GM23338 (cell line): Measurements from ENCODE around the gene DNAJA3. TPM values are rescaled to one million over a fixed set of nuclear protein-coding genes. Genes with fewer than 3 reads are reported as not detected.

Experiments
- ATAC-seq: fragments of 200-7000 bp; cut with Tn5 transposase; 3 replicates; pipeline ENCODE4 v1.9.1; 2020
- DNase-seq: peaks from one replicate; pipeline ENCODE4 v3.0.0-alpha.2; 2015; ENCODE audit warnings: low spot score
- H2AFZ ChIP-seq: fragments of 200-600 bp; sonication (generic); 2 replicates; pipeline ENCODE4 v1.8.0; 2016; ENCODE audit warnings: antibody characterized with exemption, mild to moderate bottlenecking, moderate library complexity
- H3F3A ChIP-seq: fragments of 200-600 bp; sonication (generic); replicated peaks from 2 replicates; pipeline ENCODE4 v1.8.0; 2017; ENCODE audit warnings: antibody characterized with exemption, mixed run types, low read depth
- H3K27ac ChIP-seq: fragments of 200-600 bp; sonication (generic); 2 replicates; pipeline ENCODE4 v1.6.1; 2016; ENCODE audit warnings: low read depth
- H3K27me3 ChIP-seq: fragments of 200-600 bp; sonication (generic); 2 replicates; pipeline ENCODE4 v1.8.0; 2016; ENCODE audit warnings: mild to moderate bottlenecking, mixed run types, moderate library complexity; ENCODE audit not compliant: insufficient read depth
- H3K36me3 ChIP-seq: fragments of 200-600 bp; sonication (generic); 2 replicates; pipeline ENCODE4 v1.8.0; 2016; ENCODE audit warnings: mild to moderate bottlenecking; ENCODE audit not compliant: insufficient read depth
- H3K4me1 ChIP-seq: fragments of 200-600 bp; sonication (generic); 2 replicates; pipeline ENCODE4 v1.8.0; 2016; ENCODE audit warnings: mild to moderate bottlenecking, moderate library complexity; ENCODE audit not compliant: insufficient read depth
- H3K4me2 ChIP-seq: fragments of 200-600 bp; sonication (generic); 2 replicates; pipeline ENCODE4 v1.7.1; 2017; ENCODE audit warnings: mixed run types
- H3K4me3 ChIP-seq: fragments of 200-600 bp; sonication (generic); 2 replicates; pipeline ENCODE4 v1.6.1; 2016; ENCODE audit warnings: mixed run types
- H3K79me2 ChIP-seq: fragments of 200-600 bp; sonication (generic); replicated peaks from 2 replicates; pipeline ENCODE4 v1.8.0; 2017; ENCODE audit warnings: mild to moderate bottlenecking; ENCODE audit not compliant: insufficient read depth
- H3K9me2 ChIP-seq: fragments of 200-600 bp; sonication (generic); 2 replicates; pipeline ENCODE4 v1.8.0; 2017; ENCODE audit not compliant: insufficient read depth
- H4K20me1 ChIP-seq: fragments of 200-600 bp; sonication (generic); replicated peaks from 2 replicates; pipeline ENCODE4 v1.8.0; 2017; ENCODE audit warnings: mild to moderate bottlenecking; ENCODE audit not compliant: insufficient read depth
- H3K27ac Mint-ChIP-seq: 2 replicates; pipeline ENCODE4 v1.8.0; 2020; ENCODE audit warnings: inconsistent platforms, mild to moderate bottlenecking, moderate library complexity, mixed read lengths
- H3K27me3 Mint-ChIP-seq: 3 replicates; pipeline ENCODE4 v1.8.0; 2022; ENCODE audit warnings: low read depth, mild to moderate bottlenecking, moderate library complexity, mixed read lengths, inconsistent platforms; ENCODE audit not compliant: insufficient read depth, poor library complexity
- H3K36me3 Mint-ChIP-seq: 3 replicates; pipeline ENCODE4 v1.8.0; 2021; ENCODE audit warnings: low read depth, mild to moderate bottlenecking, inconsistent platforms, moderate library complexity, mixed read lengths
- H3K4me1 Mint-ChIP-seq: 3 replicates; pipeline ENCODE4 v1.8.0; 2020; ENCODE audit warnings: mild to moderate bottlenecking, inconsistent platforms, mixed read lengths
- H3K4me3 Mint-ChIP-seq: 3 replicates; pipeline ENCODE4 v1.8.0; 2021; ENCODE audit warnings: moderate library complexity, mild to moderate bottlenecking, inconsistent platforms, mixed read lengths
- H3K9me3 Mint-ChIP-seq: 3 replicates; pipeline ENCODE4 v1.8.0; 2020; ENCODE audit warnings: moderate library complexity, mild to moderate bottlenecking, inconsistent platforms, mixed read lengths
- EZH2 ChIP-seq: fragments of 200-600 bp; sonication (generic); IDR thresholded peaks from one replicate; pipeline ENCODE4 v1.8.0; 2017; ENCODE audit warnings: antibody characterized with exemption, mild to moderate bottlenecking, low read depth; ENCODE audit not compliant: unreplicated experiment
- NANOG ChIP-seq: IDR thresholded peaks from 2 replicates; pipeline ENCODE4 v1.6.1; 2016; ENCODE audit warnings: antibody characterized with exemption, borderline replicate concordance
- POLR2AphosphoS5 ChIP-seq: IDR thresholded peaks from 2 replicates; pipeline ENCODE4 v1.6.1; 2016; ENCODE audit warnings: antibody characterized with exemption, low read depth
- ZNF114 ChIP-seq: fragments of 250-450 bp; sonication (Bioruptor Pico); IDR thresholded peaks from 2 replicates; pipeline ENCODE4 v1.5.0; 2020; ENCODE audit warnings: mild to moderate bottlenecking, moderate library complexity
- polyA plus RNA-seq: library from polyadenylated mRNA; unstranded; fragments of >200 nt; fragmentation: Nextera tagmentation; extraction: Ambion mirVana; gene quantifications from 2 replicates; pipeline ENCODE4 v1.2.1, GENCODE V29; 2016
- total RNA-seq: library from RNA; depleted of rRNA; stranded (reverse); fragments of >200 nt; shearing (Covaris generic); gene quantifications from 2 replicates; pipeline ENCODE4 v1.2.3, GENCODE V29; 2014
- TF ChIP-seq, protein P1 (sequence below): IDR thresholded peaks from one replicate; pipeline ENCODE4 v1.6.1; 2018; ENCODE audit warnings: antibody characterized with exemption; ENCODE audit not compliant: unreplicated experiment
- TF ChIP-seq, protein P2 (sequence below): fragments of 250-450 bp; sonication (Bioruptor Pico); IDR thresholded peaks from 2 replicates; pipeline ENCODE4 v1.5.0; 2020; ENCODE audit warnings: mild to moderate bottlenecking, moderate library complexity

The DNAJA3 gene
- total and polyA plus RNA-seq, 2 experiments from 2014 or later, result 56.3 to 75.5 TPM

DNA sequence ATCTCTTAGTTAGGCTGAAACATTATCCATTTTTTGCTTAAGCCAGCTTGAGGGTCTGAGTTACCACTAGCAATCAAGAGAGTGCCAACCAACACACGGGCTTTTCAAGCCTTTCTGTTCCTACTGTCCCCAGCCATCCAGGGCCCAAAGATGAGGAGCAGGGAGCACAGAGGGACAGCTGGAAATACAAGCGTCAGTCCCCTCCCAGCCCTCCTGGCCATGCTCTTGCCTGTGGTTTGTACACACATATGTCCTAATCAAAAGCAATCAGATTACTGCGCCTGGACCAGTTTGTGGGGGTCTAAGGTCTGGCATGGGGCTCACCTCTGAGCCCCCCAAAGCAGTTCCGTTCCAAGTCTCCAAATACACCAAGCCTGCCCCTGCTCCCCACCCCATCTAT lies 12.8 kb upstream of the DNAJA3 start:
- H3K9me3 Mint-ChIP-seq, result no peaks in the 10 kb centered on the region
- H3K9me2 ChIP-seq, result no peaks in the 10 kb centered on the region
- peaks cover 6% of the 10 kb centered on the region for H4K20me1 ChIP-seq
- H3K4me2 ChIP-seq, result no peak overlapping the region
- no peaks in the 10 kb centered on the region; the same call in 1 of the 2 replicates for H3K36me3 ChIP-seq
- H3K4me3 Mint-ChIP-seq, result no peak overlapping the region
- DNase-seq, result no peak
- H3K27me3 ChIP-seq, result no peaks in the 10 kb centered on the region
- ATAC-seq, result no peak
- TF ChIP-seq, protein P1, sequence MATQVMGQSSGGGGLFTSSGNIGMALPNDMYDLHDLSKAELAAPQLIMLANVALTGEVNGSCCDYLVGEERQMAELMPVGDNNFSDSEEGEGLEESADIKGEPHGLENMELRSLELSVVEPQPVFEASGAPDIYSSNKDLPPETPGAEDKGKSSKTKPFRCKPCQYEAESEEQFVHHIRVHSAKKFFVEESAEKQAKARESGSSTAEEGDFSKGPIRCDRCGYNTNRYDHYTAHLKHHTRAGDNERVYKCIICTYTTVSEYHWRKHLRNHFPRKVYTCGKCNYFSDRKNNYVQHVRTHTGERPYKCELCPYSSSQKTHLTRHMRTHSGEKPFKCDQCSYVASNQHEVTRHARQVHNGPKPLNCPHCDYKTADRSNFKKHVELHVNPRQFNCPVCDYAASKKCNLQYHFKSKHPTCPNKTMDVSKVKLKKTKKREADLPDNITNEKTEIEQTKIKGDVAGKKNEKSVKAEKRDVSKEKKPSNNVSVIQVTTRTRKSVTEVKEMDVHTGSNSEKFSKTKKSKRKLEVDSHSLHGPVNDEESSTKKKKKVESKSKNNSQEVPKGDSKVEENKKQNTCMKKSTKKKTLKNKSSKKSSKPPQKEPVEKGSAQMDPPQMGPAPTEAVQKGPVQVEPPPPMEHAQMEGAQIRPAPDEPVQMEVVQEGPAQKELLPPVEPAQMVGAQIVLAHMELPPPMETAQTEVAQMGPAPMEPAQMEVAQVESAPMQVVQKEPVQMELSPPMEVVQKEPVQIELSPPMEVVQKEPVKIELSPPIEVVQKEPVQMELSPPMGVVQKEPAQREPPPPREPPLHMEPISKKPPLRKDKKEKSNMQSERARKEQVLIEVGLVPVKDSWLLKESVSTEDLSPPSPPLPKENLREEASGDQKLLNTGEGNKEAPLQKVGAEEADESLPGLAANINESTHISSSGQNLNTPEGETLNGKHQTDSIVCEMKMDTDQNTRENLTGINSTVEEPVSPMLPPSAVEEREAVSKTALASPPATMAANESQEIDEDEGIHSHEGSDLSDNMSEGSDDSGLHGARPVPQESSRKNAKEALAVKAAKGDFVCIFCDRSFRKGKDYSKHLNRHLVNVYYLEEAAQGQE, result no peak
- no peak overlapping the region for H3K27ac Mint-ChIP-seq
- H3K36me3 Mint-ChIP-seq, result no peaks in the 10 kb centered on the region; the same call in 2 of the 3 replicates
- peaks cover 12% of the 10 kb centered on the region for H3K27me3 Mint-ChIP-seq
- H3K4me3 ChIP-seq, result no peak overlapping the region
- H2AFZ ChIP-seq, result no peak overlapping the region
- H3K79me2 ChIP-seq, result peaks cover 10% of the 10 kb centered on the region
- H3K4me1 Mint-ChIP-seq, result peaks cover 8% of the 10 kb centered on the region
- no peak overlapping the region for H3K27ac ChIP-seq
- H3F3A ChIP-seq, result peaks cover 10% of the 10 kb centered on the region
- peaks cover 5% of the 10 kb centered on the region; the same call in 1 of the 2 replicates for H3K4me1 ChIP-seq

DNA sequence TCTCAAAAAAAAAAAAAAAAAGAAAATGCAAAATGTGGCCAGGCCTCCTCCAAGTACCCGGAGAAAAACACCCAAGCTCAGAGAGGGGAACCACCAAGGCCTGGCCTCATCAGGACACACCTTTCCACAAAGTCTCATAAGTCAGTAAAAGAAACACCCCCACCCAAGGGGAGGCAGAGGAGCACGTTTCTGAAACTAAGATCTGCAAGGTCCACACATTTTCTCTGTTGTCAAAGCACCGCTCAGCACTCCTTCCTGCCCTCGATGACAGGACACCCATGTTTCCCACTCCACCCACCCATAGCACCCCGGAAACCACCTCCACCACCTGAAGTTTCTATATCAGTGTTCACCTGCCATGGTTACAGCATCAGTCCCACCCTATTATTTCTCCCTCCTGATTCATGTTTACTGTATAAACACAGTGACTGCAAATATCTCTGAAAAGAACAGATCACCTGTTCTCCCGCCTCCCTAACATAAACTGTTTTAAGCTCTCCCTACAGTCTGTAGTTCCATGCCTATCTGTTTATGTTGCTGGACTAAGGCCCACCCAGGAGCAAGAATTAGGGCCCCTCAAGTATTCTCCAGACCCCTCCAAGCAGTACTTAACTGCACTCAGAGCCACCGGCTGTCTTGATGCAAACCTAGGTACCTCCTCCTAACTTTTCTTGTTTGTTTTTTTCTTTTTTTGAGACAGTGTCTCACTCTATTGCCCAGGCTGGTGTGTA lies 11.3 kb upstream of the DNAJA3 start:
- Histone ChIP-seq H3K4me2 (no peak overlapping the region), H3K4me1 (peaks cover 5% of the 10 kb centered on the region; the same call in 1 of the 2 replicates), H3K27me3 (no peaks in the 10 kb centered on the region), H3K4me3 (no peak overlapping the region), H3K27ac (no peak overlapping the region), H3K79me2 (peaks cover 10% of the 10 kb centered on the region), H3K36me3 (no peaks in the 10 kb centered on the region; the same call in 1 of the 2 replicates), H3K9me2 (no peaks in the 10 kb centered on the region), H2AFZ (no peak overlapping the region), H3F3A (peaks cover 10% of the 10 kb centered on the region), H4K20me1 (peaks cover 6% of the 10 kb centered on the region)
- Mint-ChIP-seq H3K4me3 (no peak overlapping the region; the same call in 2 of the 3 replicates), H3K9me3 (no peaks in the 10 kb centered on the region), H3K36me3 (no peaks in the 10 kb centered on the region; the same call in 2 of the 3 replicates), H3K27me3 (peaks cover 12% of the 10 kb centered on the region), H3K27ac (no peak overlapping the region), H3K4me1 (peaks cover 8% of the 10 kb centered on the region)
- ATAC-seq, result no peak
- DNase-seq, result no peak
- TF ChIP-seq ZNF114 (CRISPR knock-in tag) (no peak), POLR2AphosphoS5 (no peak), NANOG (no peak), EZH2 (no peak)
- TF ChIP-seq, protein P2, sequence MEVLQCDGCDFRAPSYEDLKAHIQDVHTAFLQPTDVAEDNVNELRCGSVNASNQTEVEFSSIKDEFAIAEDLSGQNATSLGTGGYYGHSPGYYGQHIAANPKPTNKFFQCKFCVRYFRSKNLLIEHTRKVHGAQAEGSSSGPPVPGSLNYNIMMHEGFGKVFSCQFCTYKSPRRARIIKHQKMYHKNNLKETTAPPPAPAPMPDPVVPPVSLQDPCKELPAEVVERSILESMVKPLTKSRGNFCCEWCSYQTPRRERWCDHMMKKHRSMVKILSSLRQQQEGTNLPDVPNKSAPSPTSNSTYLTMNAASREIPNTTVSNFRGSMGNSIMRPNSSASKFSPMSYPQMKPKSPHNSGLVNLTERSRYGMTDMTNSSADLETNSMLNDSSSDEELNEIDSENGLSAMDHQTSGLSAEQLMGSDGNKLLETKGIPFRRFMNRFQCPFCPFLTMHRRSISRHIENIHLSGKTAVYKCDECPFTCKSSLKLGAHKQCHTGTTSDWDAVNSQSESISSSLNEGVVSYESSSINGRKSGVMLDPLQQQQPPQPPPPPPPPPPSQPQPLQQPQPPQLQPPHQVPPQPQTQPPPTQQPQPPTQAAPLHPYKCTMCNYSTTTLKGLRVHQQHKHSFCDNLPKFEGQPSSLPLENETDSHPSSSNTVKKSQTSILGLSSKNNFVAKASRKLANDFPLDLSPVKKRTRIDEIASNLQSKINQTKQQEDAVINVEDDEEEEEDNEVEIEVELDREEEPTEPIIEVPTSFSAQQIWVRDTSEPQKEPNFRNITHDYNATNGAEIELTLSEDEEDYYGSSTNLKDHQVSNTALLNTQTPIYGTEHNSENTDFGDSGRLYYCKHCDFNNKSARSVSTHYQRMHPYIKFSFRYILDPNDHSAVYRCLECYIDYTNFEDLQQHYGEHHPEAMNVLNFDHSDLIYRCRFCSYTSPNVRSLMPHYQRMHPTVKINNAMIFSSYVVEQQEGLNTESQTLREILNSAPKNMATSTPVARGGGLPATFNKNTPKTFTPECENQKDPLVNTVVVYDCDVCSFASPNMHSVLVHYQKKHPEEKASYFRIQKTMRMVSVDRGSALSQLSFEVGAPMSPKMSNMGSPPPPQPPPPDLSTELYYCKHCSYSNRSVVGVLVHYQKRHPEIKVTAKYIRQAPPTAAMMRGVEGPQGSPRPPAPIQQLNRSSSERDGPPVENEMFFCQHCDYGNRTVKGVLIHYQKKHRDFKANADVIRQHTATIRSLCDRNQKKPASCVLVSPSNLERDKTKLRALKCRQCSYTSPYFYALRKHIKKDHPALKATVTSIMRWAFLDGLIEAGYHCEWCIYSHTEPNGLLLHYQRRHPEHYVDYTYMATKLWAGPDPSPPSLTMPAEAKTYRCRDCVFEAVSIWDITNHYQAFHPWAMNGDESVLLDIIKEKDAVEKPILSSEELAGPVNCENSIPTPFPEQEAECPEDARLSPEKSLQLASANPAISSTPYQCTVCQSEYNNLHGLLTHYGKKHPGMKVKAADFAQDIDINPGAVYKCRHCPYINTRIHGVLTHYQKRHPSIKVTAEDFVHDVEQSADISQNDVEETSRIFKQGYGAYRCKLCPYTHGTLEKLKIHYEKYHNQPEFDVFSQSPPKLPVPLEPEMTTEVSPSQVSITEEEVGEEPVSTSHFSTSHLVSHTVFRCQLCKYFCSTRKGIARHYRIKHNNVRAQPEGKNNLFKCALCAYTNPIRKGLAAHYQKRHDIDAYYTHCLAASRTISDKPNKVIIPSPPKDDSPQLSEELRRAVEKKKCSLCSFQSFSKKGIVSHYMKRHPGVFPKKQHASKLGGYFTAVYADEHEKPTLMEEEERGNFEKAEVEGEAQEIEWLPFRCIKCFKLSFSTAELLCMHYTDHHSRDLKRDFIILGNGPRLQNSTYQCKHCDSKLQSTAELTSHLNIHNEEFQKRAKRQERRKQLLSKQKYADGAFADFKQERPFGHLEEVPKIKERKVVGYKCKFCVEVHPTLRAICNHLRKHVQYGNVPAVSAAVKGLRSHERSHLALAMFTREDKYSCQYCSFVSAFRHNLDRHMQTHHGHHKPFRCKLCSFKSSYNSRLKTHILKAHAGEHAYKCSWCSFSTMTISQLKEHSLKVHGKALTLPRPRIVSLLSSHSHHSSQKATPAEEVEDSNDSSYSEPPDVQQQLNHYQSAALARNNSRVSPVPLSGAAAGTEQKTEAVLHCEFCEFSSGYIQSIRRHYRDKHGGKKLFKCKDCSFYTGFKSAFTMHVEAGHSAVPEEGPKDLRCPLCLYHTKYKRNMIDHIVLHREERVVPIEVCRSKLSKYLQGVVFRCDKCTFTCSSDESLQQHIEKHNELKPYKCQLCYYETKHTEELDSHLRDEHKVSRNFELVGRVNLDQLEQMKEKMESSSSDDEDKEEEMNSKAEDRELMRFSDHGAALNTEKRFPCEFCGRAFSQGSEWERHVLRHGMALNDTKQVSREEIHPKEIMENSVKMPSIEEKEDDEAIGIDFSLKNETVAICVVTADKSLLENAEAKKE (CRISPR knock-in tag), result no peak
- TF ChIP-seq, protein P1, result no peak
